ENCODE data around the gene CCL27. TPM values are rescaled to one million over a fixed set of nuclear protein-coding genes. Genes with fewer than 3 reads are reported as not detected.

Gene CCL27
- total RNA-seq, 1 donor from 2014 or later: not detected

GRCh38 chr9:34686732-34687131 lies 24.3 kb upstream of the CCL27 start:
- intact Hi-C loops (cut with DNase I): no loop called here
- DNase-seq (ENCODE audit: low spot score) (no peak), ATAC-seq (no peak)

GRCh38 chr9:34686231-34686630 lies 23.8 kb upstream of the CCL27 start:
- DNase-seq (ENCODE audit: low spot score) (no peak), ATAC-seq (peak; percentile 42)
- intact Hi-C loops (cut with DNase I): no loop called here

- no peak for DNase-seq (ENCODE audit: low spot score)
- intact Hi-C loops (cut with DNase I): loop anchor here (2.0 kb wide), 1 partner anchor 15 kb away; no protein-coding TSS in a partner anchor
- ATAC-seq: no peak
These were observed 23.1 kb upstream of the CCL27 start for GRCh38 chr9:34685591-34685990.

- DNase-seq (ENCODE audit: low spot score) (no peak), ATAC-seq (no peak)
- intact Hi-C loops (cut with DNase I): loop anchor here (2.0 kb wide), 1 partner anchor 14 kb away; no protein-coding TSS in a partner anchor
These were observed 22.4 kb upstream of the CCL27 start for GRCh38 chr9:34684816-34685215.

DNA sequence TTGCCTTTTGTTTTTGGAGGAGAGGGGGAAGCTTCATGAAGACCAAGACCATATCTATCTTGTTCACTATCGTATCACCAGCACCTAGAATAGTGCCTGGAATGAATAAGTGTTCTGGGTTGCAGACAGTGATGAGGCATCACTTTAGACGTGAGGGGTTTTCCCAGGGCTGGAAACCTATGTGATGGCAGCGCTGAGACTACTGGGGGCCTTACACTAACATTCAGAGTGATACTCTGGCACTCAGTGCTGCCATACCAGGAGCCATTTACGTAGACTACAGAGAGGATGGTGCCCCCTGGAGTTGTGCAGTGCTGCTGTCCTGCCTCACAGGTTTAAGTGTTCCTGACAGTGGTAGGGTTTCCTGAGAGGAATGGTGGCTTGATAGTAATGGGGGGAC lies 21.7 kb upstream of the CCL27 start:
- DNase-seq (ENCODE audit: low spot score) (no peak), ATAC-seq (no peak)
- intact Hi-C loops (cut with DNase I): loop anchor here (2.0 kb wide), 1 partner anchor 13 kb away; no protein-coding TSS in a partner anchor

- no peak for DNase-seq (ENCODE audit: low spot score)
- ATAC-seq: peak; percentile 32
- intact Hi-C loops (cut with DNase I): no loop called here
These were observed 13.4 kb upstream of the CCL27 start for GRCh38 chr9:34675869-34676268.

DNA sequence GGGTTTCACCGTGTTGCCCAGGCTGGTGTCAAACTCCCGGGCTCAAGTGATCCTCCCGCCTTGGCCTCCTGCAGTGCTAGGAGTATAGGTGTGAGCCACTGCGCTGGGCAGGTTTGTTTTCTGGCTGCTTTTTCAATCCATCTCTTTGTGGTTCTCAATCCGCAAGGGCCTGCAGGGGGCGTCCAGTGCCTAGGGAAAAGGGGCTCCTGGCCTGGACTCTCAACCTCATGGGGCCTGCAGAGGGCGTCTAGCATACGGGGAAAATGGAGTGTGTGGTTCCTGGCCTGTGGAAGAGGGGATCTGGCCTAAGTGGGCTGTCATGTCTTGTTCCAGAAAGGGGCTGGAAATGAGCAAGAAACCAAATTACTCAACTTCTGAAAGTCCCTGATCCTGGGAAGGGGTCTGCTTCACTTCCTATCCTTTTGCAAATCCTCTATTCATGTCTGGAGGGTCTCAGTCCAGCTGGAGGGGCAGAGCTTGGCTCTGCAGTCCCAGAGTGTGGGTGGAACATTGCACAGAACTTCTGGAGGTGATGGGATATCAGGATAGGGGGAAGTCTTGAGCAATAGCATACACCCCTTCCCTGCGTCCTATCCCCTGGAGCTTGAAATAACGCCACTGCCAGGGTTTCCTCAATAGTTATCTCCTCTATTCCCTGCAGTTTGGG lies 12.7 kb upstream of the CCL27 start:
- intact Hi-C loops (cut with DNase I): no loop called here
- peak; percentile 73 for ATAC-seq

DNA sequence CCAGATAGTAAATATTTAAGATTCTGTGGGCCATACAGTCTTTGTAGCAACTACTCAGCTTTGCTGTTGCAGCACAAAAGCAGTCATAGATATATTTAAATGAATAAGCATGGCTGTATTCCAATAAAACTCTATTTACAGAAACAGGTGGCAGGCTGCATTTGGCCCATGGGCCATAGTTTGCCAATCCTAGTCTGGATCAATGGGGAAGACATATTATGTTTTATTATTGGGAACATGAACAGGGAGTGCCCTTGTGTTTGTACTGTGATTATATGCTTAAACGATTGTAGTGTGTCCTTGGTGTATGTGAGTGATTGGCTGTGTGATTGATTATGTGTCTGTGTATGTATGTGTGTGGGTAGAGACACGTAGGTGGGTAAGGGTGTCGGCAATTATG lies 12.0 kb upstream of the CCL27 start:
- no peak for DNase-seq (ENCODE audit: low spot score)
- no peak for ATAC-seq
- intact Hi-C loops (cut with DNase I): no loop called here

More for the DNA sequence above, 12.7 kb upstream of the CCL27 start:
- peak; percentile 80 for DNase-seq (ENCODE audit: low spot score)

- intact Hi-C loops (cut with DNase I): loop anchor here (2.0 kb wide), 1 partner anchor 13 kb away; no protein-coding TSS in a partner anchor
These were observed 8.8 kb upstream of the CCL27 start for GRCh38 chr9:34671307-34671706.

DNA sequence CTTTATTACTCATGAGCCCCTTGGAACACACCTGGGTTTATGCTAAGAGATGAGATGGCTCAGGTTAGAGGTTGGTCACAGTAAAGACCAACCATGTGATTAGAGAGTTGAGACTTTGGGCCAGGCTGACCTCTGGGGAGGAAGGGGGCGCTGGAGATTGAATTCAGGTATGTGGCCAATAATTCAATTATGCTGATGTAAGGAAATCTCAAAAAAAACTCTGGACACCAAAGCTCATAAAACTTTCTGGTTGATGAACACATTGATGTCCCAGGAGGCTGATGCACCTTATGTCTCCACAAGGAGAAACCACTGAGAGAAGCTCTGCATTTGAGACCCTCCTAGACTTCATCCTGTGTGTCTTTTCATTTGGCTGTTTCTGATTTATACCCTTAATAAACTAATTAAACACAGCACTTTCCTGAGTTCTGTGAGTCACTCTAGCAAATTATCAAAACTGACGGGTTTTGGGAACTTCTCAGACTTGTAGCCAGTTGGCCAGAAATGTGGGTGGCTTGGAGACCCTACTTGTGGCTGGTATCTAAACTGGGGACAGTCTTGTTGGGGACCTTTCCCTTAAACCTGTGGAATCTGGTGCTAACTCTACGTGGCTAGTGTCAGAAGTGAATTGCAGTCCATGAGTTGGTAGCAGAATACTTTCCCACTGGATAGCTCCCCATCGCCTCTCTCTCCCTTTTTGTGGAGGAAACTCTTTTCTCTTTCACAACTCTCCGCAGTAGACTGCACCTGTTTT lies 7.5 kb upstream of the CCL27 start:
- intact Hi-C loops (cut with DNase I): loop anchor here (2.0 kb wide), 1 partner anchor 15 kb away; no protein-coding TSS in a partner anchor
- DNase-seq (ENCODE audit: low spot score) (no peak), ATAC-seq (no peak)

More at GRCh38 chr9:34671307-34671706, 8.8 kb upstream of the CCL27 start:
- DNase-seq (ENCODE audit: low spot score): no peak
- no peak for ATAC-seq

GRCh38 chr9:34665381-34666250 lies 3.2 kb upstream of the CCL27 start:
- intact Hi-C loops (cut with DNase I): no loop called here
- DNase-seq (ENCODE audit: low spot score) (peak; percentile 97), ATAC-seq (peak; percentile 95)

DNA sequence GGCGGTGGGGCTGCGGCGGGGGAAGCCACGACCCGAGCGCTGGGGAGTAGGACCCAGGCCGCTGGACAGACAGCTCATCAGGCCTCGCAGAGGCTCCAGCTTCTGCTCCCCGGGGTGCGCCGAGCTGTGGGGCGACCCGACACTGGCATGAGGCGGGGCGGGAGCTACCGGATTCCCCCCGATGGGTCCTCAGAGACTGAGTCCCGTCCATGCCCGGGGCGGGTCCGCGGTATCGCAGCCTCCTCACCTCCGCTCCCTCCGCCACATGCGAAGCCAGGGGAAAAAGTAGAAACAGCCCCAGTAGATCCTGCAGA lies 2.6 kb upstream of the CCL27 start:
- ATAC-seq: no peak
- DNase-seq (ENCODE audit: low spot score): no peak
- intact Hi-C loops (cut with DNase I): no loop called here

DNA sequence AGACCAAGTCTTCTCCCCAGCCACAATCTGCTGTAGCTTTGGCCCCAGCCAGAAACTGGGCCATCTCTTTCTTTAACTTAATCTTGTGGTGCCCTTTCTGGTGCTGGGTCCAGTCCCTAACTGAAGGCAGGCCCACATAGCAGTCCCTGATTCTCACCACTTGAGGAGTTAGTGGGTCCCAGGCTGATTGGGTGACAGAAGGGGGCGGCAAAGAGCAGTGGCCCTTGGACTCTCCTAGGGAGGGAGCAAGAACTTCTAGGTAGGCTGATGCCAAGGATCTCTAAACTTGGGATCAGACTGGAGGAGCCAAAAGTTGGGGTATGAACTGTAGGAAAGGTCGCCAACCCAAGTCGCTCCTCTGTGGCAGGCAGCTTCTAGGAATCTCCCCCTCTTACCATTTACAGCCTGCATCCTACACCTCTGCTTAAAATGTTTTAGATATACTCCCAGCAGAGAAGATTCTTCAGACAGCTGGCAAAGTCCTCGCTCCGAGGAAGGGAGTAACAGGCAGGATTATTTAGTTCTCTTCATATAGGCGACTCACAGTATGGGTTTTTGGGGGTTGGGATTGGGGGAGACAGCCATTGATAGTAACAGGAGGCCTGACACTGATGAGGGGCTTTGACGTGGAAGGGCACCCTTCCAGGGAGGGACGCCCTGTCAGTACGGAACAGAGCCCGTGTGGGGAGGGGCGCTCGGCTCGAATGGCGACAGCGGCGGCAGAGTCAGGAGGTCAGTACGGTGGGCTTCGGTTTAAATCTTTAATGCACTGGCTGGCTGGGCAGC lies 2.0 kb upstream of the CCL27 start:
- DNase-seq (ENCODE audit: low spot score) (peak; percentile 90), ATAC-seq (peak; percentile 54)
- intact Hi-C loops (cut with DNase I): no loop called here

DNA sequence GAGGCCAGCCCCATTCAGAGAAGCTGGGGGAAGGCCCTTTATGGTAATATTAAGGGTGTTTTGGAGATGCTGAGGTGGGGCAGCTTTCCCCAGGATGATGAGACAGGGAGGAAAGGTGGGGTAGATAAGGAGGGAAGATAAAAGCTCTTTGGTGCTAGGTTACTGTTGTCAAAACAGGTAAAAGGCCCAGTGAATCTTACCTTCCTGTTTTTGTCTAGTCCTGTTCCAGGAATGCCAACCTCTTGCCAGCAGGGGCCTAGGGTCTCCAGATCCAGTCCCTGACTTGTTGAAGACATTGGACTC lies 797 bp upstream of the CCL27 start:
- DNase-seq (ENCODE audit: low spot score) (no peak), ATAC-seq (no peak)
- intact Hi-C loops (cut with DNase I): no loop called here

DNA sequence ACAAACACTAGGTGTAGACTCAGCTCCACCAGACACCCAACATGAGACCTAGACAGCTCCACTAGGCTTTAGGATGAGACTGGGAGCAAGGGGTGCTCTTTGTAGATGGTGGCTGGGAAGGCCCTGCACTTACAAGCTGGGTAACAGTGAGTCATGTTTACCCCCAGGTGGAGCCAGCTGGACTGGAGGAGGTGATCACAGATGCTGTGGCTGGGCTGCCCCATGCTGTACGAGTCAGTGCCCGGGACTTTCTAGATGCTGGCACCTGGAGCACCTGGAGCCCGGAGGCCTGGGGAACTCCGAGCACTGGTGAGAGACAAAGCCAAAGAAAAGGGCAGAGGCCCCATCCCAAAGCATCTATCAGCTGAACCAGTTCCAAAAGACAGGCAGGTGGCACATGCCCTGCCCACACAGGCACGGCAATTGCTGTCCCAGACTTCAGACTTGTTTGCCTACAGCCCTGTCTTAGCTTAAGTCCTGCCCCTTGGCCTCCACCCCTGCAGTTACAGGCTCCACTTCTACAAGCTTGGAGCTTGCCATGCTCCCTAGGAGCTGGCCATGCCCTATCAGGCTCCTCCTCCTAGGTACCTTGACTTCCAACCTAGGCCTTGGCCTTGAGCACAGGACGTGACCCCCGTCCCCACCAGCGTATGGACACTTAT lies 2.7 kb downstream of the CCL27 start:
- intact Hi-C loops (cut with DNase I): no loop called here
- no peak for ATAC-seq
- no peak for DNase-seq (ENCODE audit: low spot score)

DNA sequence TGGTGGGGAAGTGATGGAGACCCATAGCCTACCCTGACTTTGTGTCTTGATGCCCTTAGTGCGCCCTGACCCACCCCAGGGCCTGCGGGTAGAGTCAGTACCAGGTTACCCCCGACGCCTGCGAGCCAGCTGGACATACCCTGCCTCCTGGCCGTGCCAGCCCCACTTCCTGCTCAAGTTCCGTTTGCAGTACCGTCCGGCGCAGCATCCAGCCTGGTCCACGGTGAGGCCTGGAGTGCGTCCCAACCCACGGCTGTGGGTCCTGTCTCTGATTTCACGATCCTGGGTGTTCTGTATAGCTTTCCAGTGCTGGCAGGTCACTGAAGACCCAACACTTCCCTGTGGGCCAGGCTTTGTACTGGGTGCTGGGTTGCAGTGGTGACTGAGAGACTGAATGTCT lies 4.0 kb downstream of the CCL27 start:
- ATAC-seq: no peak
- DNase-seq (ENCODE audit: low spot score): no peak
- intact Hi-C loops (cut with DNase I): no loop called here

- DNase-seq (ENCODE audit: low spot score): no peak
- ATAC-seq: no peak
- intact Hi-C loops (cut with DNase I): no loop called here
These were observed 5.5 kb downstream of the CCL27 start for GRCh38 chr9:34656992-34657391.

- intact Hi-C loops (cut with DNase I): no loop called here
- ATAC-seq: no peak
- DNase-seq (ENCODE audit: low spot score): no peak
These were observed 7.1 kb downstream of the CCL27 start for GRCh38 chr9:34655394-34655793.

Data from sciatic nerve (tissue), 2 donors.